SIG-M5 treated with dmso at 0.1 percent for 504 hours (cell line): ENCODE measurements around the gene GTPBP2.
"Not testable (repeated sequence)": the region's sequence is repeated elsewhere in the genome, so short reads cannot be mapped to it uniquely, and the experiment has no call there.

ENCODE experiments used
- DNase-seq: peaks from one replicate; lab custom pipeline; 2025; ENCODE audit not compliant: unreplicated experiment; lab: John Stamatoyannopoulos, UW

GTPBP2 gene

GRCh38 chr6:43658161-43658560 lies 29.1 kb upstream of the GTPBP2 start:
- DNase-seq, result no peak

- no peak for DNase-seq
These were observed 28.2 kb upstream of the GTPBP2 start for GRCh38 chr6:43657221-43657802.

GRCh38 chr6:43652822-43653221 lies 23.8 kb upstream of the GTPBP2 start:
- not testable (repeated sequence) for DNase-seq

DNA sequence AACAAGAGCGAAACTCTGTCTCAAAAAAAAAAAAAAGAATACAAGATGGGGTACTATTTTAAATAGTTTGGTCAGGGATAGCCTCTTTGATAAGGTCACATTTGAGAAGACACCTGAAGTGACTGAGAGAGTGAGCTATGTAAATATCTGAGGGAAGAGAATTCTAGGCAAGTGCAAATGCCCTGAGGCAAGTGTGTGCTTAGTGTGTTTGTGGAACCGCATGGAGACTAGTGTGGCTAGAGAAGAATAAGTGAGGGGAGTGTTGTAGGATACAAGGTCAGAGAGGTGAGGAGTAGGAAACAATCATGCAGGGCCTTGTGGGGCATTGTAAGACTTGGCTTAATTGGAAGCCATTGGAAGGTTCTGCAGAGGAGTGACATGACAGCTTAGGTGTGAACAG lies 19.2 kb upstream of the GTPBP2 start:
- DNase-seq, result no peak

- DNase-seq, result no peak
These were observed 18.5 kb upstream of the GTPBP2 start for GRCh38 chr6:43647613-43648012.

GRCh38 chr6:43645613-43645964 lies 16.5 kb upstream of the GTPBP2 start:
- DNase-seq, result no peak

GRCh38 chr6:43644940-43645612 lies 16.0 kb upstream of the GTPBP2 start, which contains the start of gene RSPH9:
TSS of gene RSPH9 (plus strand) at chr6:43645036. CDS start at chr6:43645099, 63 bp downstream.
- no peak for DNase-seq

DNA sequence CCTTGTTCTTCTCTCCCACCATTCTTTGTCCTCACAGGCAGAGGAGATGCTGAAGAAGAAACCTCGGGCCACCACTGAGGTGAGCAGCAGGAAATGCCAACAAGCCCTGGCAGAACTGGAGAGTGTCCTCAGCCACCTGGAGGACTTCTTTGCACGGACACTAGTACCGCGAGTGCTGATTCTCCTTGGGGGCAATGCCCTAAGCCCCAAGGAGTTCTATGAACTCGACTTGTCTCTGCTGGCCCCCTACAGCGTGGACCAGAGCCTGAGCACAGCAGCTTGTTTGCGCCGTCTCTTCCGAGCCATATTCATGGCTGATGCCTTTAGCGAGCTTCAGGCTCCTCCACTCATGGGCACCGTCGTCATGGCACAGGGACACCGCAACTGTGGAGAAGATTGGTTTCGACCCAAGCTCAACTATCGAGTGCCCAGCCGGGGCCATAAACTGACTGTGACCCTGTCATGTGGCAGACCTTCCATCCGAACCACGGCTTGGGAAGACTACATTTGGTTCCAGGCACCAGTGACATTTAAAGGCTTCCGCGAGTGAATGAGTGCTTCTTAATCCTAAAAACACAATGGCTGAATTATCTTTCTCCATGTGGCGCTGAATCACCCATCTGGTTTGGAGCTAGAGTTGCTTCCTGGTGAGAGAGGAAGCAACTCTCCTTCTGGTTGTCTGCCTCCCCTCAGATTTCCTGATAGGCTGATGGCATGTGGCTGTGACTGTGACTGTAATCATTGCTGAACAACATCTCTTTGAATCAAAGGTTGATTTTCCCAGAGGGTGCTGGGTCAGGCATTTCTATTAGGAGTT lies 11.1 kb upstream of the GTPBP2 start:
- DNase-seq, result no peak

- DNase-seq, result no peak
These were observed 7.2 kb upstream of the GTPBP2 start for GRCh38 chr6:43636308-43636659.

DNA sequence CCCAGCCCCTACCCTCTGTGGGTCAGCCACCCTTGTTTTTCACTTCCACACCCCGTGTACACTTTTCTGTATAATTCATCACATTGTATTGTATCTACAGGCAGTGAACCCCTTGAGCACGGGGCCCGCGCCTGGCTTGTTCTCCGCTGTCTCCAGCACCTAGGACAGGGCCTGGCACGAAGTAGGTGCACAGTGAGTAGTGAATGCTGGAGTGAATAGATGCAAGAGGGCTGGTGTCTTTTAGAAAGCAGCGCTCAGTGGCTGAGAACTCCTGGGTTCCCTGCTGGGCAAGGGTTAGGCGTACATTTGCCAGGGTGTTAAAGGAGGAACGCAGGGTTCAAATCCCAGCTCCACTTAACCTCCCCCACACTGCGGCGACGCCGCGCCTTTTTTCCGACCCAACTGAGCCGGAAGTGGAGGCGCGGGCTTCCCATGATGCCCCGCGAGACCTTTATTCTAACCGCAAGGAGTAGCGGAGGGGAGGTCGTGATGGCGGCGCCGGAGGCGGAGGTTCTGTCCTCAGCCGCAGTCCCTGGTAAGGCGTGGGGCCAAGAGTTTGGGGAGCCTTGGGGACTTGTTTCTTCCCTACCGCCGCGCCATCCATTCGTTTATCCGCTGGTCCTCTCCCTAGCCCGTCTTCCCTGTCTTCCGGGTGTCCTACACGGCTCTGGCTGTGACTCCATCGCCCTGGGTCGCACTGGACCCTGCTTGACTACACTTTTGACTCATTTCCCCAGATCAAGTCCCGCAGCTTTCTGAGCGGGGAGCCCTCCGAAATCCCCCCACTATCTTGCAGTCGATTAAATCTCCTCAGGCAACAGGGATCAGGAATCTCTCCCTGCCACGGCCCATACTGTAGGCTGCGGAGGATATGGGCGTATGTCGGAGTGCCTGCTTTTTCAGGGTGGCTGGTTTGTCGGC lies 6.6 kb upstream of the GTPBP2 start, which contains the start of gene MAD2L1BP:
MAD2L1BP (plus strand) TSS at position 454 of the 921 bp plus-strand sequence; CDS start at position 490, 36 bp downstream.
- DNase-seq, result peak; percentile 75

DNA sequence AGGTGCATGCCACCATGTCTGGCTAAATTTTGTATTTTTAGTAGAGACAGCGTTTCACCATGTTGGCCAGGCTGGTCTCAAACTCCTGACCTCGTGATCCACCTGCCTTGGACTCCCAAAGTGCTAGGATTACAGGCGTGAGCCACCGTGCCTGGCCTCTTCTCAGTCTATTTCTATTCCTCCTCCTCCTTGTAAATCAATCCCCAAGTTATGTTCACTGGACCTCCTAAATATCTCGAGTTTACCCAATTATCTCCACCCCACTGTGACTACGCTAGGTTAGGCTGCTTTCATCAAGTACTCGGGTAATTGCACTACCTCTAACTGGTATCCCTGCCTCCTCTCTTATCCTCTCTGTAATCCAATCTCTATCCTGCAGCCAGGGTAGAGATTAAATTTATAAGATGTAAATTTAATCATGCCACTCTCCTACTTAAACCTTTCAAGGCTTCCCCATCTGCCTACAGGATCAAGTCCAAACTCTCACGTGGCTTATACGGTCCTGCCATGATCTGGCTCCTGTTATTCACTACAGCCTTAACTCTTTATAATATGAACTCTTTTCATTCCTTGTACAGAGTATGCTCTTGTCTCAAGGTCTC lies 5.7 kb upstream of the GTPBP2 start:
- DNase-seq, result no peak

- DNase-seq, result not testable (repeated sequence)
These were observed 3.9 kb upstream of the GTPBP2 start for GRCh38 chr6:43633002-43633401.

DNA sequence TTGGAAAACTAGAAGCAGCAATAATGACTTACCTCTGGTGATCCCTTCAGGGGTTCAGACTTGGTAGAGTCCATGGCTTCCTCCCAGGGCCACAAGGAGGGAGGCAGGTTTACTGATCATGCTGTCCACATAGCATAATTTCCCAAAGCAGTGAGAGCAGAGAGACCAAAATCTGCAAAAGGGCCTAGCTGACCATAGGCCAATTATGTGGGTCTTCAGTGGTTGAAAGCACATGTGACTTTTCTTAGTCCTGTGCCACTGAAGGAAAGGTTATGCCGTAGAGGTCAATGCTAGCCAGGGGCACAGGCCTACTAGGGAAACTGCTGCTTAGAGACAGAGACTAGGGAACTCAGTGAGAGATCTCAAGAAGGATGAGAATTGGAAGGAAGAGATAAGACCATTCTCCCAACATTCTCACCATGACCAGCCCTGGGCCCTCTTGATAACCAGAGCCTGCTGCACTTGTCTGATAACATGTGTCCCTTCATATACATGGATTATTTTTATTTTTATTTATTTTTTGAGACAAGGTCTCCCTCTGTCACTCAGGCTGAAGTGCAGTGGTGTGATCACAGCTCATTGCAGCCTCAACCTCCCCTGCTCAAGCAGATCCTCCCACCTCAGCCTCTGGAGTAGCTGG lies 2.0 kb upstream of the GTPBP2 start:
- DNase-seq, result no peak

GRCh38 chr6:43629505-43630300 lies 639 bp upstream of the GTPBP2 start:
- peak; percentile 98 for DNase-seq

- DNase-seq, result peak; percentile 37
These were observed 516 bp downstream of the GTPBP2 start for GRCh38 chr6:43628393-43629103.

- peak; percentile 9 for DNase-seq
These were observed 1.8 kb downstream of the GTPBP2 start for GRCh38 chr6:43627008-43627825.

- no peak for DNase-seq
These were observed 3.6 kb downstream of the GTPBP2 start for GRCh38 chr6:43625393-43625992.
